Stimulated activated CD4-positive, alpha-beta T cell treated with anti-CD3 and anti-CD28 coated beads, Interleukin-4, amount 100 ng/mL, for 48 hours (primary cell): ENCODE results near the gene FAM78B.

Experiments used
- DNase-seq, 2 donors: peaks; one replicate each; pipeline ENCODE4 v3.0.0-alpha.2; 2020; ENCODE audit warnings: low read depth in 2 of 2

FAM78B gene, protein sequence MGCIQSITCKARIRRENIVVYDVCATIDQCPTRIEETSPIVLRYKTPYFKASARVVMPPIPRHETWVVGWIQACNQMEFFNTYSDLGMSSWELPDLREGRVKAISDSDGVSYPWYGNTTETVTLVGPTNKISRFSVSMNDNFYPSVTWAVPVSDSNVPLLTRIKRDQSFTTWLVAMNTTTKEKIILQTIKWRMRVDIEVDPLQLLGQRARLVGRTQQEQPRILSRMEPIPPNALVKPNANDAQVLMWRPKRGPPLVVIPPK

DNA sequence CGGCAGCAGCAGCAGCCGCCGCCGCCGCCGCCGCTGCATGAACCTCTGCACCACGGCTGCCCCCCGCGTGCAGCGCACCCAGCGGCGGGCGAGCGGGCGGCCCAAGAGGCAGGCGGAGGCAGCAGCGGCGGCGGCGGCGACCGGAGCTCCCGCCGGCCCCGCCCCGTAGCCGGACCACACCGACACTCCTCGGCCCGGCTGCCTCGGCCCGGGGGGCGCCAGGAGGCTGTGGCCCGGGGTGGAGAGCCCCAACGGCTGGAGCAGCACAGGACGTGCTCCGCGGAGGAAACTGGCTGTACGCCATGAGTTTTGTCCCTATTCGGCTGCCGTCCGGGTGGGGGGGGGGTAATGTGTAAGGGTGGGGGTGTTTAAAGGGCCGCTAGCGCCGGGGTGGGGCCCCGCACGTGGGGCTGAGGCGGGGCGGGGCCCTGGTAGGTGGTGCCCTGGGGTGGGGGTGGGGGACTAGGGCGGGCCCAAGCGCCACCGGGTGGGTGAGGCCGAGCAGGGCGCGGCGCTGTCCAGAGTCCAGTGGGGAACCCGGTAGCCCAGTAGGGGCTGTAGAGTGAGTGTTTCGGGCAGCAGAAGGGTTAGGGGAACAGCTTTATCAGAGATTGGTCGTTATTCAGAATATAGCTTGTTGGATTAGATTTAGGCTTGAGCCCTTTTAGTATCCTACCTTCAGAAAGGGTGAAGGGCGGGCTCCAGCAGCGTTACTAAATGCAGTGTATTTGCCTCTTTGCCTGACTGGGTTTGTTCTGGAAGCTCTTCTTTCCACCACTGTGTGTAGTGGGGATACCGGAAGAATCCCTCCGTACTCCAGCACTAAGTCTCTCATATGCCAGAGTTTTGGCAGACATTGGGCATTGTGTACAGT lies at the start of gene FAM78B:
FAM78B (minus strand) TSS at position 304 of the 874 bp plus-strand sequence. CDS start 753 bp downstream, outside the sequence.
- DNase-seq: peak; percentile 48 to 54

DNA sequence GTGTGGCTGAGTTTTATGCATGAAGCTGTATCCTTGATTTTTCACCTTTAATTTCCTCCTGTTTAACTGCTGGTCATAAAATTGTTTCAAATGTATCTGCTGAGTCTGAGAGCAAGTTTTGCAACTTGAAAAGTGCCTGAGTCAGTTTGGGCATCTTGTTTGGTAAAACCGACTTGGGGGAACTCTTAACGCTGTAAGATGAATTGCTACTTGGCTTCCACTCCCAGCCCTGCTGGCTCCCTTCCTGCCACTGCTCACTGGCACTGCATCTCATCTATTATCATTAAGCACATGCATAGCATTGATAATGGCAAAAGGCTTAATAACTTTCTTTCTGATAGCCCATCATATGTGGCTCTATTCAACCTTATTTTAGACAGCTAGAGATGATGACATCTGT lies 35.7 kb upstream of the FAM78B start:
- no peak for DNase-seq

DNA sequence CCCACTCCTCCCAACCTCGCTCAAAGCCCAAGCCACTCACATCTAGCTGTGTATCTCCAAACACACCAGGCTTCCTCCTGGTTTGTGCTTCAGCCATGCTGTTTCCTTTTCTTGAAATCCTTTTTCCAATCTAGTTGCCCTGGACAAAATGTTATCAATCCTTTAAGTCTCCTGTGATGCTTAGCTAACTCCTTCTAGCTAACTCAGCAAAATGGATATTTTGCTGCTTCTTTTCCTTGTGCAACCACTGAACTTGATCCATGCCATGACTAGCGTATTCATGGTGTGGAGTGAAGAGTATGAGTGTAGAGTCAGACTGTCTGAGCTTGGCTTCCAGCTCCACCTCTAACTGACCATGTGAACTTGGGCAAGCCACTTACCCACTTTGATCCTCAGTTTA lies 33.9 kb upstream of the FAM78B start:
- no peak for DNase-seq

DNA sequence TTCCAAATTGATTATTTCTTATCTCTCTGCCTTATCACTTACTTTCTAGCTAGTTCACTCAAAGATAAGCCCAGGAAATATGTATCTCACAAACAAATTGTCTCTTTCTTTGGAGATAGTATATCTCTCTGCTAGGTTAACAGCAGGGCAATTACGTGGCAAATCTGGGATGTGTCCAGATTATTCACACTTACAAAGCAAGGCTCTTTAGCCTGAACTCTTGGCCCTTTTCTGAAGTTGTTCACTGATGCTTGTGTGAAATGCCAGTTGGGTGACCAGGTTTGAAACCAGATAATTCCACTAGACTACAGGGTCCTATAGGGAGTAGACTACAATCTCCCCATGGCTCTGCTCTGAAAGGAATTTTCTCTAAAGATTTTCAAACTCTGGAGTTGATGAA lies 30.8 kb upstream of the FAM78B start:
- no peak for DNase-seq

DNA sequence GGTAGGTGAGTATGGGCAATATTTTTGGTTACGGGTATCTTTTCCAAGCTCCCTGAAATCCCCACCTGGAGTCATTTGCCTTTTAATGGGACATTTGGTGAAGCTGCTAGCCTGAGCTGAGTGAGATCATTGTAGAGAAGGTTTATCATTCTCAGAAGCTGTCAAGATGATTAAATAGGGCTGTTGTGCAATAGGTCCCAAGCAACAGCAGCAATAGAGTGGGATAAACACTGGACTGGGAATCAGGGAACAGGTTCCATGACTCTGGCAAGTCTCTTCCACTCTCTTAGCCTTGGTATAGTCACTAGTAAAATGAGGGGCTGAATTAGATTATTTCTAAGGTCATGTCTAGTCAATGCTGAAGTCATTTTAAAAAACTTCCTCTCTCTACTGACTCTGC lies 30.3 kb upstream of the FAM78B start:
- no peak for DNase-seq

DNA sequence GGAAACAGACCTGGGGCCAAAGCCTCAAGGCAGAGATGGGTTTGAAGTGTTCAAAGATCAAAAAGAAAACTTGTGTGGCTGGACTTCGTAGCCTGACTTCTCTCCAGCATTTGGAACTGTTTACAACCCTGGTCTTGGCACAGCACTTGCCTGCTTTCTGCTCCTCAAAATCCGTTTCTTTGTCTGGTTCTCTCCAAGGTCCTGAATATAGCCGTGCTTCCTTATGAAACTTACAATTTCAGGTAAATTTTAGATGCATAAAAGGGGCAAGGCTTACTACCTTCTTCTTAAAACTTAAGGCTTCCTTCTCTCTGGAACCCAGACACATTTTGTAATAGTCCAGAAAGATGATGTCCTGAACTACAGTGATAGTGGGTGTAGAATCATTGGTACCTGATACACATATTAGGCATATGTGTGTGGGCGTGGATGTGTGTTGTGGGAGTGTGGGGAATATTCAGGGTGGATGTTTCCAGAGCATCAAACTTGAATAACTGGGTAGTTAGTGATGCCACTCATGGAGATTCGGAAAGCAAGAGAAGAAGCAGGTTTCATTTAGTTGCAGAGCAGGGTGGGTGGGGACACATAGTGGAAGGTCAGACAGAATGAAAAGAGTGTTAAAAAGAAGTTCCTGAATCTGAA lies 26.4 kb upstream of the FAM78B start:
- no peak for DNase-seq

DNA sequence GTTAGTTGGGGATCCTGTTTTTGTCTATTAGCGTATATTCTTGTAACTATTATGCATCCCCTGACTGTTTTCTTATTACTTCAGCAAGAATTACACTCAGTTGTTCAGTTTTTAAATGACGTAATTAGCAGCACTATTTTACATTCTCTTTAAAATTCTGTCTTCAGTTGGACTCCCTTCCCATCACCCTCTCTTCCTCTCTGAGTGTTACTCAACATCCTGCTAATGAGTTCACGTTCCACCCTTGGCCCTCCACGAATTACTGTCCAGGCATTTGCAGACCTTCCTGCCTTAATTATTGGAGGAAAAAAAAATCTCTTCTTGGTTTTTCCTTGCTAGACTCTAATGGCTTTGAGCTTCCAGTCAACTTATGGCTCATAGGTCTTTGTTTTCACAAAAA lies 23.6 kb upstream of the FAM78B start:
- DNase-seq: no peak

DNA sequence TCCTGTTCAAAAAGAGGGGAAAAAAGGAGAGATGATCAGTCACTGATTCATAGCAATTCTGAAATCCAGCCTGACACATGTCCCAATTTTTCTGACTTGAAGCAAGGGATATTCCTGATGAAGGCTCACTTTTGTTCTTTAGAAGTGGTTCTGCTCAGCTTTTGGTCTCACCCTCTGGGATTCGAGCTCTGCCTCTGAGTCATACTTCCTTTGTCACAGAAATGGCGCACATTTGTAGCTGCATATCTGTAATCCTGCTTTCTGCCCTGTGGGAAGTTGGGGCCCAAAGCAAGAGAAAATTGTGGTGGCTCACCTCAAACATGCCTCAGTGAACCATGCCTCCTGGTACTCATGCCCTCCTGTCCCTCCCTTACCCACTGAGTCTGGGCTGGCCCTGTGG lies 22.3 kb upstream of the FAM78B start:
- no peak for DNase-seq

DNA sequence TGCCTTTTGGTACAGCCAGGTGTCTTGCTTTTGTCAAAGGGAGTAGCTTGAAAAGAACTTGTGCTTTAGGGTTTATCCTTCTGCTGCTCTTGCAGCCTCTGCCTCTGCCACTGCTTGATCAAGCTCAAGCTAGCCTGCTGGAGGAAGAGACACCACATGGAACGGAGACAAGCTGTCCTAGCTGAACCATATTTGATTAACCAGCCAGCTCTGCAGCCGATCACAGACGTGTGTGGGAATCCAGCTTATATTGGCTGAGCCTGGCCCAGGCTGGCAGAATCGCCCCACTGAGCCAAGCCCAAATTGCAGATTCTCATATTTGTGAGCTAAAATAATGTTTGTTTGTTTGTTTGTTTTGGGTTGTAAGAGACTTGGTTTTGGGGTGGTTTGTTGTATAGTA lies 18.7 kb upstream of the FAM78B start:
- DNase-seq: no peak

DNA sequence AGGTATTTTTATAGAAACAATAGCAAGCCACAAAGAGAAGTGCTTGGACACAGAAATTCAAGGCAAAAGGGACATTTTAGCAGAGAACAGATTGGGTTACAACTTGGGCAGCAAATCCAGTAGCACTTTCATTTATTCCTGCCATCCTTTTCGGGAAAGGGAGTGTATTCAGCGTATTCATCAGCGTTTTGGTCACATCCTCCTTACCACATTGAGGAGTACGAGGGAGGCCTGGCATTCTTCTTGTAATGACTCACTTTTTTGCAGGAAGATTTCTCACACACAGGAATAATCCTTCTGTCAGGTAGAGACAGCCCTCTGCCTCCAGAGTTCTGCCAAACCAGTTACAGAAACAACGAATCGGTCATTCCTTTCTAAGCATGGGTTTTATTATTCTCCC lies 18.1 kb upstream of the FAM78B start:
- DNase-seq: no peak

DNA sequence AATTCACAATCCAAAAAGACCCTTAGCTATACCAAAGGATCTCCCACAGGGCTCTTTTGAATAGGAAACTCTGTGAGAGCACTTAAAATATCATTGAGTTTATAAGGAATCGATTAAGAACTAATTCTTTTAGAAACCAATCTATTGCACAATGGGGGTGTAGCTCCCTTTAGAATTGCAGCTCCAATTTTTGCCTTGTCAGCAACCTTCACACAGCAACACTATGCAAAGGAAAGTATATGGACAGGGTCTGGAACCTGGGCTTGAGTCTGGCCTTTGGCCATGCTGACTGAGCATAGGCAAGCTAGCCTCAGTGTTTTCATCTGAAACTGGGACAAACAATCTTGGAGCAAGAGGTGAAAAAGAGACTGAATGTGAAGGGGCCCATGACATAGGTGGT lies 17.2 kb upstream of the FAM78B start:
- DNase-seq: no peak

DNA sequence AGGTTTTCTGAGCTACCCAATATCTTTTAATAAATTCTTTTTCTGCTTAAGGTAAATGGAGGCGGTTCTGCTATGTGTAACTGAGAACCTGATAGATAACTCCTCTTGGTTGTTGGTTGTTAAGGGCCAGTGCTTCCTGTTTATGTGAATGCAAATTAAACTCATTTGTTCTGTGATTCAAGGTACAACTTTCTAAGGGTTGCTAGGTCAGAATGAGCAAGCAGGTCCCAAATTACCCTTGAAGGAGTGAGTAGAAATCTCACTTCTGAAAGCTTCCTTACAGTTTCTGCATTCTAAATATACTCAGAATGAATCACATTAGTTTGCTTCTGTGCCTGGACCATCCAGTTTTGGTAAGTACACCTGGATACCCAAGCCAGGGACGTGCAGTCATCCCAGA lies 15.5 kb upstream of the FAM78B start:
- DNase-seq: no peak

DNA sequence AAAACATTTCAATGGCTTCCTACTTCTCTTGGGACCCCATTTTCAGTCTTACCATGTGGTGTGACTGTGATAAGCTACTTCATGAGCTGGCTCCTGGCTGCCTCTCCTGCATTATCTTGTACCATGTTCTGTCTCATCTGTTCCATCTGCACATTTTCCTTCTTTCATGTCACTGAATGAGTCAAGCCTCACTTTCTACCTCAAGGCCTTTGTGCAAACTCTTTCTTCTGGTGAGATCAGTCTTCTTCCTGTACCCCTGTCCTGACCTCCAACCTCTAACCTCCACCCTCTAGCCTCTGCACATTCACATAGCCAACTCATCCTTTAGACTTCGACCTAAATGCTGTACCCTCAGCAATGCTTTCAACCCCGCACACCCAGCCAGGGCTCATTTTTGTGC lies 9.6 kb upstream of the FAM78B start:
- no peak for DNase-seq

DNA sequence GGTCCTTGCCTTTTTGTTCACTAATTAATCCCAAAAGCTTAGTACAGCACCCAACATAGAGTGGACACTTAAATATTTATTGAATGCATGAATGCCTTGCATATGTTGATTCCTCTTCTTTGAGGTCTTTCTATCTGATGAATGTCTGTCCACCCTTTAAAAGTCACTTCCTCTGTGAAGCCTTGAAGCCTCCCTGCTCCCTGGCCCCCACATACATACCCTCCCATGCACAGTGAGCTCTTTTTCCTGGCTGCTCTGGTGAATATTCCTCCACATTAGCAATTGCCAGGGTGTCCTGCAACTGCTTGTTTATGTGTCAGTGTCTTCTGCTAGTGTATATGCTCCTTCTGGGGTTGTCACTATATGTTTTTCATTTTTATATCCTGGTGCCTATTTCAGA lies 8.2 kb upstream of the FAM78B start:
- no peak for DNase-seq

DNA sequence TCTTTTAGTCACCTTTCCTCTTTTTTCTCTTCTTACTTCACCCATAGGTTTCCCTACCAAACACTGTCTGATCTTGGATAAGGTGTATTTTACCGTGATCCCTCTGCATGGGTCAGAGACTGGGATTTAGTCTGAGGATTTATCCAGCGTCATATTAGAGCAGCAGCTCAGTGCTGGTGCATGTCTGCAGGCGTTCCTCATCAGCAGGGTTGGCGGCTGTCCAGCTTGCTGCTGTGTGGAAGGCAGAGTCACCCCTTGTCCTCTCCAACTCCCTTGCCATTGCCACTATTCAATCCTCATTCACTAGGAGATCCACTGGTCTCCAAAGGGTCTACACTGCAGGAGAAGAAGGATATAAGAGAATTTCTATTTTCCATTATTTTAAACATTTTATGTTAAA lies 7.3 kb upstream of the FAM78B start:
- no peak for DNase-seq

DNA sequence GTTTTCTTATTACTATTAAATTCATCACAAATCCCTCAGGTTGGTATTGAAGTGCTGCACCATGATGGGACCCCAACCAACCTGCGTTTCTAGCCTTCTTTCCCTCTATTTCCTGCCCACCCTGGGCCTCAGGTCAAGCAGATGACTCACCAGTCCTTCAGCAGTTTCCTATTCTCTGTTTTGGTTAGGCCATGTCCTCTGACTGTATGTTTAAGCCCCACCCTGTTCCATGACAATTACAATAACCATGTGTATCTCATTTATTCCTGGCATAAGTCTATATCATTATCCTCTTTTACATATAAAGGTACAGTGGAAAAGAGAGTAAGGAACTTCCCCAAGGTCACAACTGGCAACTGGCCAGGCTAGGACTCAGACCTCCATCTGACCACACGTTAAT lies 5.3 kb upstream of the FAM78B start:
- no peak for DNase-seq

DNA sequence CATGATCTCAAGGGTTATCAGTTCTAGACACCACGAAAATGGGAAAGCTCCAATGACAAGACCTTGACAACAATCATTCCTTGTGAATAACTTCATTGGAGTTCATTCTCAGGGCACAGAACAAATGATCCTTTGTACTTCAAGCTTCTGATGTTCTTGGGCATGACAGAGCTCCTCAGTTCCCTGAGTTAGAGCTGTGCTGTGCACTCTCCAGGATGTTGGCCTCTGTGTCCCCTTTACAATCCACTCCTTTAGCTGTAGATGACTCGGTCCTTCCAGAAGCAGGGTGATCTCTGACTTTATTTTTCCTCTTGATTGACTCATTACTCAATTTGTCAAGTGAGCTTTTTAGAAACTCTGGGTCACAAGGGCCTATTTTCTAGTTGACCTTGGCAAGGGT lies 3.9 kb upstream of the FAM78B start:
- no peak for DNase-seq

DNA sequence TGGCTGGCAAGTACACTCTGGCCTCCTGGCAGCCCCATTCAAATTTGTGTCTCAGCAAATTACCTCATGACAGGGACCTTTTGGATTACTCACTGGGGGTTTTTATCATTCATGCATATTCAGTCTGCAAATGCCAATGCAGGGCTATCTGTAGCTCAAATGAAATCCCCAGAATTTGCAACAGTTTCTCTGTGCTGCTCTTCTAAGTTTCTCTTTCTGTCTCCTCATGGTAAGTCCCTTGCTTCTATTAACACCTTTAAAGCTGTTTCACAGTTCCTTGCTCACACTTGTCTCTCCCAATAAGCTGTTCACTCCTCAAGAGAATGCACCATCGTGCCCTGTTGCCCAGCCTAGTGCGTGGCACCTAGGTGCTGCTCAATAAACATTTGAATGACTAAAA lies 3.3 kb upstream of the FAM78B start:
- DNase-seq: no peak

DNA sequence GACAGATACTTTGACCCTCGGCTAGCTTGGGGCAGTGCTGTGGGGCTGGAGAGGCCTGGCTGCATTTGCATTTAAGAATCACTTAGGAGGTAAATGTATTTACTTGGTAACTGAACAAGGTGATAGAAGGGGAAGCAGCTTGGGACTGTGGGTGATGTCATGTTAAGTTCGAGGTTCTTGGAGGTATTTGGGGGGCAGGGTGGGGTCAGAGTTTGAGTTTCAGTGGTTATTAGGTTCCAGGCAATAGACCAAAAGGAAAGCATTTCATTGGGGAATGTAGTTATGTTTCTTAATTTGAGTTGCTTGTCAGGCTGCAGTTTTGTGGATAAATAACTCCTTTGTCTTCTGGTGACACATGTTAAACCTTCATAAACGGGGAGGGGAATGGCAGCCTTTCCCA lies 2.4 kb upstream of the FAM78B start:
- DNase-seq: no peak

DNA sequence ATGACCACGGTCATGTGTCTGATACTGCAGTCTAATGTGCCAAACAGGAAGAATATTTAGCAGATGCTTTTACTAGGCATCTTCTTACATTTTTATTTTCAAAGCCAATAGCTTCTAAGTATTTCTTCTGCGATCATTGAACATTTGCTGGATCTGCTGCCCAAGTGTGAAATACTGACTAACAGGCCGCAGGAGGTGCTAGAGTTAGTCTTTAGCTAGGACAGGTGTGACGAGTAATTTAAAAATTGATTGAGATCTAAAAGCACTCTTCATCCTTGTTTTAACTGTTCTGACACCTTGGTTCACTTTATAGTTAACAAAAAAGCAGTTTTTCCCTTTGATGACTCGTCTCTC lies 748 bp upstream of the FAM78B start:
- no peak for DNase-seq

DNA sequence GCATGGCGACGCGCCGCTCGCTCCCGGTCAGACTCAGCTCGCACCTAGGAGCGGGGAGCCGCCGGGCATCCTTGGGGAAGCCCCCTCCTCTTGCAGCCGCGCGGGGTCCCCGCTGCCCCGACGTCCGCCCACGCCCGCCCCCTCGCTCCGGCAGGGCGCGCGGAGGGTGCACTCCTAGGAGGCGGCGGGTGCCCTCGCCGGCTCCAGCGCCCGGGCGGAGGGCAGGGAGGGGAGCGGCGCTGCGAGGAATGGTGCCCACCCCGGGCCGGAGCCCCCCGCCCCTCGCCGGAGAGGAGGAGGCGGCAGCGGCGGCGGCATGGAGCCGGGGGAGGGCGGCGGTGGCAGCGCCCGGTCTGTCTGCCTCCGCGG lies 488 bp downstream of the FAM78B start:
- no peak for DNase-seq

DNA sequence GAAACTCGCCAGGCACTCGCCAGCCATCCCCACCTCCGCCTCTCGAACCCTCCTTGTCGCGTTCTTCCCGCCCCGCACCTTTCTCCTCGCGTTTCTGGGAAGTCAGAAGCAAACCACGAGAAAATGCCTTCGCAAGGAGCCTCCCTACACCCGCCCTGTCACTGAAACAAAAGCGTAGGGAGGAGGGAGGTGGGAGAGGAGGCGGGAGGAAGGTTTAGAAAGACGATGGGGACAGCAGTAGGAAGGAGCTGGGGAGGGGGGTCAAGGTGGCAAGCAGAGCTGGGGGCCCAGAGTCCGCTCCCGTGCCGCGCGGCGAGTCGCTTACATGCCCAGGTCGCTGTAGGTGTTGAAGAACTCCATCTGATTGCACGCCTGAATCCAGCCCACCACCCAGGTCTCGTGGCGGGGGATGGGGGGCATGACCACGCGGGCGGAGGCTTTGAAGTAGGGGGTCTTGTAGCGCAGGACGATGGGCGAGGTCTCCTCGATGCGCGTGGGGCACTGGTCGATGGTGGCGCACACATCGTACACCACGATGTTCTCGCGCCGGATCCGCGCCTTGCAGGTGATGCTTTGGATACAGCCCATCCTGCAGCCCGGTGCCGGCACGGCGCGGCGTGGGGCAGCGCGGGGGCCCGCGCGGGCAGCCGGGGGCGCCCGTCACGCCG lies 1.0 kb downstream of the FAM78B start:
- DNase-seq: no peak
